CD4-positive, alpha-beta T cell treated with Interleukin-2 at 100 ng/mL for 4 hours (primary cell): ENCODE data around the gene MPPED2.

Experiments used
- DNase-seq: peaks from one replicate; pipeline ENCODE4 v3.0.0-alpha.2; 2020; ENCODE audit warnings: low spot score

MPPED2 gene

DNA sequence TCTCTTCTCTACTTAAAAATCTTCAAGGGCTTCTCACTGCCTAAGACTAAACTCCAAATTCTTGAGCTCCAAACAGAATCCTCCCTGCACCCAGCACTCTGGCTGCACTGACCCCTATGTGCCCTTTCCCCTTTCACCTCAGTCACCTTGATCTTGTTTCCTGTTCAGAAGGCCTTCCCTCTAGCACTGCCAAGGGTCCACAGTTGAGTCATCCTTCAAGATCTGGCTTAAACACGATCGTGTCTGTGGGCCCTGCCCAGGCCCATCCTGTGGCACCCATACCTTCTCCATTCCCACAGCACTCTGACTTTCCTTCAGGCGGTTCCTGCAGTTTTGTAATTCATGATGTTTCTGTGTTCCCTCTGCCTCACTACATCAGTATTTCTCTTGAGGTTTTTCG, 134.0 kb downstream of the MPPED2 start:
- DNase-seq: no peak

DNA sequence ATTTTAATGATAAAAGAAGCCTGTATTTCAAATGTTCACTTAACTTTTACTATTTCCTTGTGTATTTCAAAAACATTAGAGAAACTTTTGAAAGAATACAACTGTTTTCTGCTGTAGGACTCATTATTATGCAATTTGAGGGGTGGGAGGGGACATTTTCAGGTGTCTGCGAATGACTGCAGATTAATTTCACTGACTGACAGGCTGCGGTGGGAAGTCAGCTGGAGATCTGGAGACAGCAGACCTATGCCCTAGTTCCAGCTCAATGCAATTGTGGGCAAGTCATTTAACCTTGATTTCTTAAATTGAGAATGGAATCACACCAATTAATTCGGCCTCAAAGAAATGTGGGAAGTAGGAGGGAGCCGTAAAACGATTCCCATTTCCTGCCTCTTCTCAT, 134.5 kb downstream of the MPPED2 start:
- DNase-seq: no peak

DNA sequence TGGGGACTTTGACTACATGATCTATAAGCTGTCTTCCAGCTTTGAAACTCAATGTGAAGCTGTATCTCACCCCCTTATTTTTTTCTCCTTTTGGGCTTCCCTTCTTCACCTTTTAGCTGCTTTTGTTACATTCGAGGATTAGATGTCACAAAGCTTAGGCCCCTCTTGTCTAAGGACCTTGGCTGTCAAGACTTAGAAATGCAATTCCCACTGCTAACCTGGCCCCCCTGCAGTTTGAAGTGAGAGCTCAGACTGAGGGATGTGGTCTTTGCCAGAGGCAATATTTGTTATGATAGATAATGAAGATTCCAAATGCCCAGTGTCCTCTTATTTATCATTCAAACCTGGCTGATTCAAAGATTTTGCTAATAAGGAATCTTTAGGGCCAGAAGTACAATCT, 135.0 kb downstream of the MPPED2 start:
- no peak for DNase-seq

DNA sequence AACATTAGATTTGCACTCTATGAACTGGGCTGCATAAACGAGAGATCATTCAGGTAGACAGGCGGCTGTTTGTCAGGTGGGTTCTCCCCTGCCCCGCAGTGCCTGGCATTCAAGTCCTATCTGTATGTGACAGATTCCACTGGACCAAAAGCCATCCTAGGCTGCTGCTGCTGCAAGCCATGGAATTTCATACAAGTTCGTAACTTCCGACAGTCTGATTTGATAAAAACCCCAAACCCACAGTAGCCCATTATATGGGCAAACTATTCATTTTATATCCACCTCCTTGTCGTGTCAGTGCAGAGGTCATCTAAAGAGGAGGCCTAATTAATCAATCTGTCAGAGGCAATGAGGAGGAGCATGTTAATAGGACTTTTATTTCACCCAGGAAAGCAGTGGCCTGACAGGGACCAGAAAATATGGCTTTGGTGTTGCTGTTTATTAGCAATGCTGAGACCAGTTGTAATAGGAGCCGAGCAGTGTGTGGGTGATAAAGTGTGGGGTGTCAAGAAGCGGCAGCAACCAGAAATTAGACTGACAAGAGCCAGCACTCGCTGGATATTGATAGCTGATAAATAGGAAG, 139.0 kb downstream of the MPPED2 start:
- DNase-seq: no peak

DNA sequence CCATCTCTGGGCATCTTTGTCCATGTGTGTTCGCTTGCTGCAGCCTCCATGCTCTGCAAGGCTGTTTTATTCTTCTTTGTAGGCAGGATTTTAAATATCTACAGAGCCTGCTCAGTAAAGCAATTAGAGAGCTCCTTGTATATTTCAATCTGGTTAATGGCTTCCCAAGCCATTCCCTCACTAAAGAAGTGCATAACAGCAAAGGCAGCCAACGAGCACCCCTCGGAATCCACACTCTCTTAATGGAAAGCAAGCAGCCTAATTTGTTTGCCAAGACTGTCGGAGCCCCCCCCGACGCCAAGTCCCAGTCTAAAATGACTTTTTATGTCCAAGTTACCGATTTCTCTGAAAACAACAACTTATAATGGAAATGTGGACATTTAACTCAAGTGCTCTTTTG, 139.6 kb downstream of the MPPED2 start:
- DNase-seq: no peak

DNA sequence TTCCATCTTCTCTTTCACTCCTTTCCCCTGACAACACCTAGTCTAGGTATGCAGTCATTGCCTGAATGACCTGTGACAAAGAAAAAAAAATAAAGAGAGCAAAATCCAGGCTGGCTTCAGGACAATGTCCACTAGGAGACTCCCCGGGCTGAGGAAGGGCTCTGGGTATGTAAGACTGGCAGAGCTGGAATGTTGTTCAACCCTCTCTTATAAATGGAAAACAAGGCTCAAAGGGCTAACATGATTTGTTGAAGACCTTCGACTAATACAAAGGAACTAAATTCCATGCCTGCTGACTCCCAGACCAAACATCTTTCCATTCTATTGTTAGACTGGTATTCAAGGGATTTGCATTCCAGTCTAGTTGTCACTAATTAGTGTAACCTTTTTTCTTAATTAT, 141.1 kb downstream of the MPPED2 start:
- no peak for DNase-seq

DNA sequence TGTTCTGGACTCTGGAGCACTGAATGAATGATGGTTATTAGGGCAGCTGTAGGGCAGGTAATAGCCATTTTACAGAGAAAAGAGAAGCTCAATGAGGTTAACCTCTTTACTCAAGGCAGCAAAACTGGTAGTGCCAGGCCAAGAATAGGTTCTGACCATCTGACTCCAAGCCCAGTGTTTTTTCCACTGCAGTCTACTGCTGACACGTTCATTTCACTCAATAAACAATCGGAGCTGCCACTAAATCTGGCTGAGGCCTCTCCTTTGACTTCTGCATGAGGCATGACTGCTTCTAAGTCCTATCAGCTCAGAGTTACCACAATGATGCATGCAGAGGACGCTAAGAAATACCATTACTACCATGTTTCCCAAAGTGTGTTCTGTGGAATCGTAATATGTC, 145.6 kb downstream of the MPPED2 start:
- no peak for DNase-seq

DNA sequence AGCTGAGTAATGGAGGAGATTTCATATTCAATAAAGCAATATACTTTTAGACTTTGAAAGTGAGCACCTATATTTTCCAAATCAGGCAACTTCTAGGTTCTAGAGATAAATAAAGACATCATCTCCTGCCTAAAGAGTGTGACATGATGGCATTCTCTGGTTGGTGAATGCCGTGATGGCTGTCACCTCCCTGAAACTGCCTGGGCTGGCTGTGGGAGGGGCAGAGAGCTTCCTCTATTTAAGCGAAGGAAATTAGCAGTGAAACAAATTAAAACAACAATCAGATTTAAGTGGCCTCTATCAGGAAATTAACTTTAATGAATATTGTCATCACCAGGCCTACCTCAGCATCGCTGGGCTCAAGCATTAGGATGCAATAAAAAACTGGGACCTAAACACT, 149.4 kb downstream of the MPPED2 start:
- no peak for DNase-seq

DNA sequence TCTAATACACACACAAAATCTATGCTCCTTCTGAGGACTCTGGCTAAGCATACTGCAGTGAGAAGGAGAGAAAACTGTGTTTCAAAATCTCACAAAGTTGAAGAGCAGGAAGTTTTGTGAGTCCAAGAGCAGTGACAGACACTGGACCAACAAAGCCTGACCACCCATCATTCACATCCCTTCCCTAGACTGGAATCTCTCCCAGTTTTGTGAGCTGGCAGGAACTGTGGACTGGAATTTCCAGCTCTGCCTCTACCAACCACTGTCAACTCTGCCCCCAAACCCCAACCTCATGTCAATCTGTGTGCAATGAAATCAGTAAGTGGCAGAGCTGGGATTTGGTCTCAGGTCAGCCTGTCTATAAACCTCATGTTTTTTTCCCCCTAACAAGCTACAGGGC, 150.7 kb downstream of the MPPED2 start:
- no peak for DNase-seq

DNA sequence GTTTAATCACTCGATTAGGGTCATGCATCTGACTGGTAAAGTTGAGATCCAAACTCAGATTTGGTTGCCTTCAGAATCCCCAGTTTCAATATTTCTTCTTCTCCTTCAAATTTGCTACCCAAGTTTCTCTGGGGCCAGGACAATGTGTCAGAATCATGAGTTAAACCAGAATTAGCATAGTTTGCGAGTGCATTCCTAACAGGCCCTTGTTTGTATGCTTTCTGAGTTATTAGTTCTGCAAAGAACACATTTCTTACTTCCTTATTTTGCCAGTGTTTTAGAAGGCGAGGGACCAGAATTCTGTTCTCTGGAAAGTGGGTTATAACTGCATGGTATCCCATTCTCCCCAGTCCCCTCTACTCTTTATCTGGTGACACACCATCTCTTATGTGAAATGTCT, 151.3 kb downstream of the MPPED2 start:
- no peak for DNase-seq

DNA sequence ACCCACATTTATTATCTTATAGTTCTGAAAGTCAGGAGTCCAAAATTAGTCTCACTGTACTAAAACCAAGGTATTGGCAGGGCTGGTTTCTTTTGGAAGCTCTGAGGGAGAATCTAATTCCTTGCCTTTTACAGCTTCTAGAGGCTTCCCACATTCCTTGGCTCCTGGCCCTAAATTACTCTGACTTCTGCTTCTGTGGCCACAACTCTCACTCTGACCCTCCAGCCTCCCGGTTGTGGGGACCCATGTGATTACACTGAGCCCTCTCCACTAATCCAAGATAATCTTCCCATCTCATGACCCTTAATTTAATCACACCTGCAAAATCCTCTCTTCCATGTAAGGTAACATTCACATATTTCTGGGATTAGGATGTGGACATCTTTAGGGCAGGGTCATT, 152.3 kb downstream of the MPPED2 start:
- no peak for DNase-seq

DNA sequence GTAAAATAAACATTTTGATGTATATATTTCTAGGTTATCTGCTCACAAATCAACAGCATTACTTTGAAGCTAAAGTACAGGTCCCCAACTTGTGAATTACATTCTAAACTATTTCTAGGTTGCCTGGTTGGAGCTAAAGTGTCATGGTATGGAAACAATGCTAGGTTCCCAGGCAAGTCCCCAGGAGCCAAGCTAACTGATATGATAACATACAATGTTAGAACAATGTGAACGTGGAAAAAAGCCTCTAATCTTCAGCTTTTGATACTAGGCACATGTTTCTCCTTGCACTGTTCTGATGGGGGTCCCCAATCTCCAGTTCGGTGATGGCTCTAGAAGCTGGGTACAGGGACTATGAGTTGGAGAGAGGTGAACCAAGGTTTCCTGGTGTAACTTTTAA, 153.4 kb downstream of the MPPED2 start:
- DNase-seq: no peak

DNA sequence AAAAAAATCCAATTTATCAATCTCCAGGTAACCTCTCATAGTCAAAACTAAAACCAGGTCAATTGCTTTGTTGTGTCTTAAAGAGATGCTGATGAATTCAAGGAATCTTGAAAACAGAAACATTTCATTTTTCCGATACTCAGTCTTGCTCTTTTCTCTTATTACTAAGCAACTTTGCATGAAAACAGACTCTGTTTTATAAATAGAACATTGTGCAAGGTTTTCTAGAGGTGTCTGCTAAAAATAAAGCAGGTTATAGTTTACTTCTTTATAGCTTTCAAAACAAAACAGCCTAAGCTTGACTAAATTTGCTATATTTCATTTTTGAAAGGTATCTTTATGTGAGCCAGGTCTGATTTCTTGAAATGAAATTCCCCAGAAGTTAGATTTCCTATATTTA, 154.0 kb downstream of the MPPED2 start:
- no peak for DNase-seq

DNA sequence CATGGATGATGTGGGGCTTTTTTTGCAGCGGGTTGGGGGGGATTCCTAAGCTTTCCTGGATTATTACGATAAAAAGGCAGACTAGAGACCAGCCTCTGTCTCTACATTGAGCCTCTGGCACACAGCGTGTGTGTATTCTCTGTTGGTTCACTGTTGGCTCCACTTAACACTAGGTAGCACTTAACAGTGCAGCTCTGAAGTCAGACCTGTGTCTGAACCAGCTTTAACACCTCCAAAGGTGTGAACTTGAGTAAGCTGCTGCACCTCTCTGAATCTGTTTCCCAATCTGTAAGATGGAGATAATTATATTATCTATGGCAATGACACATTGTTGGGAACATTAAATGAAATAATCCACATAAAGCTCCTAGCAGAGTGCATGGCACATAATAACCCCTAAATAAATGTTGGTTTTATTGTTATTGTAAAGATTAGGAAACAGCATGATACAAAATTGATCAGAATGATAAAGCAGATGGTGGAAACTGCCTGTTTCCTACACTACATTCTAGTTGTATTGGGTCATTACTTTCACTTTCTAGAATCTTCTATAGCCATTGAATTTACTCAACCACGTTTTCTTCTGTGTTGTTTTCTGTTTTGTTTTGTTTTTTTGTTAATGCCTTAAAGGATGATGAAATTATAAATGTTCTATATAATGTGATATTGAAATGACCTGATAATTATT, 154.9 kb downstream of the MPPED2 start:
- DNase-seq: no peak

DNA sequence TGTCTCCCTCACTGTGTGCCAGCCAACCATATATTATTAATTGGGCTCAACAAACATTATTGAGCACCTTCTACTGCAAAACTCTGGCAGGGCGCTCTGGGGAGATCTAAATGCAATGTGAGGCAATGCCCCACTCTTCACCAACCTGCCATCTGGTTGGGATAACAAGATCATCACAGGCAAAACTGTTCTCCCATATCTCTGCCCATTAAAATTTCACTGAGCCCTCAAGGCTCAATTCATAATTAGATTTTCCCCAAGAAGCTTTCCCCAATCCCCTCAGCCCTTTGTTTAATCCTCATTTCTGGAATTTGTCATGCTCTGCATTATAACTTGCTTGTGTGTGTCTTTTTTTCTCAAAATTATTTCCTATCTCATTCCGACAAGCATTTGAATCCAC, 156.6 kb downstream of the MPPED2 start:
- DNase-seq: no peak

DNA sequence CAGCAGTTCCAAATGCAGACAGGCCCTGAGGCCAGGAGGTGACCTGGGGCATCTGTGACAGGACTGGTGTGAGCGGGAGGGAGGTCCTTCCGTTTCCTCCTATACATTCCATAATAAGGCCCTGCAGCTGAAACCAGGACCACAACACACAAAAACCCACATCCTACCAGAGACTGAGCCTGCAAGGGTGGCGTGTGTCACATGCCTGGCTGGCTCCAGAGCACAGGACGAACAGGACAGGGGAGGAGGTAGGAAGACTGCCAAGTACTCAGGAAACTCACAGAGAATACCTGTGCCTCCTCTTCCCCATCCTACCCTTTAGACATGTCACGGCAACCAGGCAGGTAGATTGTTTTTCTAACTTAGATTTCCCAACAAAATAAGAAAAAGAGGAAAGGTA, 159.4 kb downstream of the MPPED2 start:
- no peak for DNase-seq

DNA sequence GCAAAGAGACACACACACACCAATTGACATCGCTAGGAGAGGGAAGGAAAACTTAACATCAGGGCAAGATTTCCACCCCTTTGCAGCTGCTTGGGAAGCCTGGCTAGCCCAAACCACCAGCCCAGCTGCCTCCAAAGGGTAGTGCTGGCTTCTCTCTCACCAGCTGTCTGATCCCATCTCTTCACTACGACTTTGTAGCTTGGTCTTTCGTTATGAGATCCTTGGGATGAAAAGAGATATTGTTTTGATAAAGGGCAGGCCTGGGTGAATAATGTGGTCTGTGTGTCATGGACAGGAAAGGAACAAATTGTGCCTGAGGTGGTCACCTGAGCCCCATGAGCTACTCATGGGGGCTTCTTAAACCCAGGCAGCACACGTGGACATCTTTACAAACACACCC, 161.3 kb downstream of the MPPED2 start:
- DNase-seq: no peak

DNA sequence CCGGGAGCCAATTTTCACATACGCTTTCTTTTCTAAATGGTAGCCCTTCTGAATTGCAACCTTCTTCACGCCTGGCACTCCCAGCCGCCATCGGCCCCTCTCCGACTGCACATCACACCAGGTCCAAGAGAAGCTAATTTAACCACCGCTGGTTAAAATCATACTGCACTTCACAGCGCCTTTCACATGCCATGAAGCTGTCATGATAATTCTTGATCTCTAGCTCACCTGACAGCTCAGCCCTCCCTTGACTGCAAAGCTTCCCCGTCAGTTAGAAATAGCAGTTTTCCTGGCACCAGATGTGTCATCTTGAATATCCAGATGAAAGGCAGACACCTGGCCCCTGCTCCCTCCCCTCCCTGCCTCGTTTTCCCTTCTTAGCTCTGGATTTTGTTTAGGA, 161.8 kb downstream of the MPPED2 start:
- DNase-seq: no peak

DNA sequence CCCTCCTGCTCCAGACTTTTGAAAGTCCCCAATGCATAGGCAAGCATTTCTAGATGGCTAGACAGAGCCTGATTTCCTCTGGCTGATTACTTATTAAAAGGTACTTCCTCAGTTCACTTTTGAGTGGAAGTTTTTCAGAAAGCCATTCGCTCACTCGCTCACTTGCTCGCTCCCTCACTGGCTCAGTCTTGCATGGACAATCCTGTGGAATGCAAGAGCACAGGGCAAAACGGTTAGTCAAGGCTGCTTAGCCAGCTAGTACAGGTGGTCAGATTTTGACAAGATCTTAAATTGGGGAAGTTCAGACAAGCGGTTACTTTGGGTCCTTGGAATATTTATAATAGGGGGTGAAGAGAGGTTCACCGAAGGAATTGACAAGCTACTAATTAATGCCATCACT, 162.3 kb downstream of the MPPED2 start:
- DNase-seq: no peak

DNA sequence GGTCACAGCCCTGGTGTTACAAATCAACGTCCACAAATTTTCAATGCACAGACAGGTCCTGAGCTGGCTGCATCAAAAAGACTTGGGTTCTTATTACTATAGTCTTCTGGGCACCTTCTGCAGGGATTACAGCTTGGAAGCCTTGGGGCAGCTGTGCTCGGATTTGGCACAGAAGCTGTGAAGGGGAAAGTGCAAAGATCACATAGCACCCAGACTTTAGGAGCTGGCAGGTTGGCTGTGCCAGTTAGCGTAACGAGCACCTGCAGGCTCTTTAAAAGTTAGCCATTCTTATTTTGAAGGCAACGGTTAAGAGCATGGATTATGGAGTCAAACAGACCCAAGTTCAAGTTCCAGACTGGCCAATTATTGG, 162.9 kb downstream of the MPPED2 start:
- DNase-seq: no peak

DNA sequence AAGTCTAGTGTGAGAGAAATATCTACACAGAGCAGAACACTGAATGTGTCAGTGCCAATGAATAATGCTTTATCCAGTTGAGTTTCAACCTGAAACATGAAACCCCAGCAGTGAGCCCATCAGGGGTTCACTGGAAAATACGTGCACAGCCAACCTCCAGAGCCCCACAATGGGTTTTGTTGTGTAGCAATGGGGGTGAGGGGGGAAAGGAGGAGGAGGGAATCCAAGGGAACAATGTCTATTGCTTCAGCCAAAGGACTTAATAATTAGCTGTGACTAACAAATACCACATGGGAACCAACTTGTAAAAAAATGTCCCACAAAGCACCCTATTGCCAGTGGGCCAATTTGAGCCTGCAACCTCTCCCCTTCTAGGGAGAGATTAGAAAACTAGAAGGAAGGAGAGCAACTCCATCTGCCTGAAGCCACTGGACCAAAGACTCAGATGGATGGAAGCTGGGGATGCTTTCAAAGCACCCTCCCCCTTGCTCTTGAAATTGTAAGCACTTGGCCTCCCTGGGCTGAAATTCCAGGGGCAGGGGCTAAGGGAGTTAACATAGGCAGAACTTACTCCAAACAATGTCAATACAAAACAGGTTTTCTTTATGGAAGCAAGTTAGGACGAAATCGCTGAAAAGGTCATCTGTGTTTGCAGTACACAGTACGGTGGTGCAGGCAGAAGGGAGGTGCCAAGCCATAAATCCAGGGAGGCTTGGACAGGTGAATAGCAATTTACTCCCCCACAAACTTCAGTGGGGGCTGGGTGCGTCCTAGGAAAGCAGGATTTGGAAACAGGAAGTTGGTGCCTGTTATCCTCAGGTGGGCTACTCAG, 163.5 kb downstream of the MPPED2 start:
- no peak for DNase-seq

DNA sequence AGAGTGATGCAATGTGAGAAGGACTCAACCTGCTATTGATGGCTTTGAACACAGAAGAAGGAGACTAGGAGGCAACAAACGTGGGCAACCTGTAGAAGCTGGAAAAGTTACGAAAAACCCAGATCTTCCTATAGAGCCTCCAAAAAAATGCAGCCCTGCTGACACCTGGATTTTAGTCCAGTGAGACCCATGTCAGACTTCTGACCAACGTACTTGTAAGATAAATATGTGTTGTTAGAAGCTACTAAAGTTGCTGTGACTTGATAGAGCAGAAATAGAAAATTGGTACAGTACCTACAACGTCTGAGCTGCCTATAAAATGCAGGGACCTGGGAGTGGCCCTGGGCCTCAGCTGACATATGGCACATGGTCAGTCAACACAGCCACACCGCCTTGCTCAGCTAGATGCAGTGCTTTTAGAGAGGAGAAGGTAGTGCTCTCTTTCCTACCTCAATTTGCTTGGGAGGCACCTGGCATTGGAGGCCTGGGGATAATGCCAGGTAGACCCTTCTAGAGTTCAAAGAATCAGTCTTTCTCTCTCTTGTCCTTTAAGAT, 165.8 kb downstream of the MPPED2 start:
- DNase-seq: no peak

DNA sequence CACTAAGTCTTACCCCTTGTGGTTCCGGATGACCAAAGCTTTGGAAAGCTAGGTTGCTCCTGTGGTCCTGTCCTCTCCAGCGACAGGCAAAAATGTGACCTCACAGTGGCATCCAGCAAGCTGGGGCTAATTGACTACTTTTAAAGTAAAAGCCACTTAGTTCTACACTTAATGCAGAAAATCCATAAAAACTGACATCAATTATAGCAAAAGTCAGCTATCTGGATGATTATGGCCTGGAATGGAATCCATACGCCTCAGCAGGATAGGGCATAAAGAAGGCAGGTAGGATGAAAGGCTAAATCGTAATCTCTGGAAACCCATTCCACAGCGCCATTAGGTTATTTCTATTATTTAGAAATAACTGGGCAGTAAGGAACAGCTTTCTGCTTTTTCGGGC, 171.3 kb downstream of the MPPED2 start:
- no peak for DNase-seq
